Heart right ventricle (tissue), 16 donors: ENCODE results near the gene PHLDA3. TPM values are rescaled to one million over a fixed set of nuclear protein-coding genes. Genes with fewer than 3 reads are reported as not detected.
A peak's percentile ranks its signal among the peaks of the same experiment; 100 is the strongest.

Source experiments
- ATAC-seq, 8 donors: fragments of 200-7000 bp; cut with Tn5 transposase; one replicate each; pipeline ENCODE4 v1.9.1; 2020; ENCODE audit warnings: mild to moderate bottlenecking in 8 of 8, moderate library complexity in 8 of 8, moderate number of reproducible peaks in 1 of 8
- DNase-seq, 2 donors: peaks; one replicate each; pipeline ENCODE4 v3.0.0-alpha.2; 2020
- H3K27ac ChIP-seq, 10 donors: fragments of 200-600 bp; sonication (generic) in 2 of 10; one replicate each; pipeline versions ENCODE4 v1.5.0 to v1.8.0; 2020 to 2022; ENCODE audit warnings: mild to moderate bottlenecking in 3 of 10
- H3K27me3 ChIP-seq, 7 donors: fragments of 200-600 bp; one replicate each; pipeline ENCODE4 v1.8.0; 2021 to 2022; ENCODE audit warnings: mild to moderate bottlenecking in 2 of 7
- H3K36me3 ChIP-seq, 9 donors: fragments of 200-600 bp; sonication (generic) in 1 of 9; one replicate each; pipeline versions ENCODE4 v1.5.0 to v1.8.0; 2020 to 2022; ENCODE audit warnings: mild to moderate bottlenecking in 2 of 9
- H3K4me1 ChIP-seq, 9 donors: fragments of 200-600 bp; sonication (generic) in 1 of 9; one replicate each; pipeline versions ENCODE4 v1.5.0 to v1.8.0; 2020 to 2022; ENCODE audit warnings: mild to moderate bottlenecking in 4 of 9
- H3K4me3 ChIP-seq, 10 donors: fragments of 200-600 bp; sonication (generic) in 2 of 10; one replicate each; pipeline versions ENCODE4 v1.5.0 to v1.8.0; 2020 to 2022; ENCODE audit warnings: mild to moderate bottlenecking in 7 of 10, moderate library complexity in 2 of 10
- H3K9me3 ChIP-seq, 11 donors: fragments of 200-600 bp in 10 of 11; sonication (generic) in 2 of 11; one replicate each; pipeline versions ENCODE4 v1.5.0 to v1.8.0; 2013 to 2022; ENCODE audit warnings: mild to moderate bottlenecking in 2 of 11, control low read depth in 1 of 11, moderate library complexity in 1 of 11
- WGBS, 2 donors: extraction: QIAGEN DNeasy Blood & Tissue Kit; methylation state at CpG; one replicate each; pipeline ENCODE4 v1.1.7; 2013; ENCODE audit warnings: inconsistent platforms in 1 of 2; 5-methylcytosine and 5-hydroxymethylcytosine counted together
- intact Hi-C, 10 donors: fragments of 100-400 bp; cut with DNase I; formaldehyde crosslinking; loops; one replicate each; pipeline versions ENCODE4 v1.11.1 to v1.14.2; 2022
- polyA plus RNA-seq, 2 donors: library from polyadenylated mRNA; stranded (reverse); fragments of 200-250 nt; gene quantifications; one replicate each; pipeline ENCODE4 v1.2.3, GENCODE V29; 2013
- total RNA-seq, 10 donors: library from RNA; stranded (reverse); fragmentation: NEBNext Ultra II Directional in 3 of 10; extraction: Animal tissue kit (Norgen Biotek cat#: 25700) in 3 of 10; gene quantifications; one replicate each; pipeline versions ENCODE4 v1.2.1 to v1.2.4, GENCODE V29; 2021 to 2023
- TF ChIP-seq, protein P1 (sequence below), 9 donors: fragments of 200-600 bp; sonication (generic) in 2 of 9; IDR thresholded peaks; one replicate each; pipeline versions ENCODE4 v1.5.0 to v1.8.0; 2021 to 2022; ENCODE audit warnings: antibody characterized with exemption in 9 of 9, mild to moderate bottlenecking in 5 of 9, moderate library complexity in 1 of 9
- donor health status: Arrhythmogenic right ventricular cardiomyopathy.
- donor health status: ischemic (EF 13 %, LVEDD 7.1; RV severe dilation, severe dysfunction).
- donor health status: healthy with polysubstance abuse.
- donor health status: DM: no; HTN: yes; CAD: no.
- donor health status: DM: no; HTN: no; CAD: no.
- donor health status: ischemic (EF 25% LVEDD 6.9; RV normal size, moderate dysfunction).
- donor health status: ischemic (EF 25% LVEDD 5.7; RV mildly dilated, moderate dysfunction).
- donor health status: healthy.
- donor health status: DM: yes; HTN: yes; CAD: no.
- donor health status: Ischemic cardiomyopathy.
- donor health status: ischemic (EF 35%, LVEDD 5.7; RV mildly dilated, moderate dysfunction).
- donor health status: nonischemic (EF 11% LVEDD 7.7; RV severe dilation, severe dysfunction).
- donor health status: DM: yes; HTN: yes; CAD: no.
- donor health status: PGD.
- donor health status: ischemic (EF 29% LVEDD 5.4; RV normal size, mild dysfunction).
- donor health status: nonischemic (EF 23%, LVEDD 6.1; RV moderate dilation, normal function).

The PHLDA3 gene
- total and polyA plus RNA-seq, 12 donors, result 14.4 to 40.0 (median 23.6) TPM

GRCh38 chr1:201506092-201506491, 37.1 kb upstream of the PHLDA3 start:
- Histone ChIP-seq H3K4me1 (peaks cover 3 to 71% (median 63%) of the 10 kb centered on the region in 9 donors), H3K27ac (peak overlapping the region; percentile 27 to 98 (median 94)), H3K9me3 (no peaks in the 10 kb centered on the region), H3K4me3 (peak overlapping the region; percentile 50 to 89 (median 82)), H3K36me3 (peaks cover 0 to 6% (median 0%) of the 10 kb centered on the region in 9 donors), H3K27me3 (no peaks in the 10 kb centered on the region)
- intact Hi-C loops, result no loop called here
- 46 to 55% methylated on average over 3 of the region's 3 CpGs for WGBS, 2 donors
- ATAC-seq (no peak), DNase-seq (no peak)
- TF ChIP-seq, protein P1, sequence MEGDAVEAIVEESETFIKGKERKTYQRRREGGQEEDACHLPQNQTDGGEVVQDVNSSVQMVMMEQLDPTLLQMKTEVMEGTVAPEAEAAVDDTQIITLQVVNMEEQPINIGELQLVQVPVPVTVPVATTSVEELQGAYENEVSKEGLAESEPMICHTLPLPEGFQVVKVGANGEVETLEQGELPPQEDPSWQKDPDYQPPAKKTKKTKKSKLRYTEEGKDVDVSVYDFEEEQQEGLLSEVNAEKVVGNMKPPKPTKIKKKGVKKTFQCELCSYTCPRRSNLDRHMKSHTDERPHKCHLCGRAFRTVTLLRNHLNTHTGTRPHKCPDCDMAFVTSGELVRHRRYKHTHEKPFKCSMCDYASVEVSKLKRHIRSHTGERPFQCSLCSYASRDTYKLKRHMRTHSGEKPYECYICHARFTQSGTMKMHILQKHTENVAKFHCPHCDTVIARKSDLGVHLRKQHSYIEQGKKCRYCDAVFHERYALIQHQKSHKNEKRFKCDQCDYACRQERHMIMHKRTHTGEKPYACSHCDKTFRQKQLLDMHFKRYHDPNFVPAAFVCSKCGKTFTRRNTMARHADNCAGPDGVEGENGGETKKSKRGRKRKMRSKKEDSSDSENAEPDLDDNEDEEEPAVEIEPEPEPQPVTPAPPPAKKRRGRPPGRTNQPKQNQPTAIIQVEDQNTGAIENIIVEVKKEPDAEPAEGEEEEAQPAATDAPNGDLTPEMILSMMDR (IDR thresholded peaks at IDR 0.05), result no peak

DNA sequence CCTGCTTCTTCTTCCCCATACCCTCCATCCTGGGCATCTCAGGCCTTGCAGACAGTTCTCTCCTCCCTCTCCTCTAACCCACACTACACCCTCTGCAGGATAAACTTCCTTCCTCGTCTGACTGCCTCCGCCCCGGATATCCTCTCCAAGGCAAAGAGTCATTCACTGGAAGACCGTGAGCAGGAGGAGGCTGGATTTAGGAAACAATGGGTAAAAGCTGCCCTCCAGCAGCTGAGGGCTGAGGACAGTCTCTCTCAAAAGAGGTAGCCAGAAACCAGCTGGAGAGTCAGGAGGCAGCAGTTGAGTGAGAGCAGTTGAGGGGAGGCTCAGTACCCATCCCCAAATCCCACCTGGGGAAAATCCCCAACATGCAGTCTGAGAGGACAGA, 36.5 kb upstream of the PHLDA3 start:
- peaks cover 0 to 6% (median 0%) of the 10 kb centered on the region in 9 donors for H3K36me3 ChIP-seq

GRCh38 chr1:201504799-201505502, 36.0 kb upstream of the PHLDA3 start:
- Histone ChIP-seq H3K4me3 (peak overlapping the region in 7 of 10 donors; percentile 80 to 89 (median 83)), H3K4me1 (peaks cover 3 to 77% (median 73%) of the 10 kb centered on the region in 9 donors), H3K9me3 (no peaks in the 10 kb centered on the region), H3K36me3 (peaks cover 0 to 6% (median 0%) of the 10 kb centered on the region in 9 donors), H3K27me3 (no peaks in the 10 kb centered on the region), H3K27ac (peak overlapping the region in 8 of 10 donors; percentile 53 to 98 (median 94))
- DNase-seq, result no peak
- WGBS, 2 donors, result 88 to 91% methylated on average over 9 of the region's 9 CpGs
- intact Hi-C loops, result no loop called here
- no peak for ATAC-seq
- TF ChIP-seq, protein P1 (IDR thresholded peaks at IDR 0.05), result no peak

More for the DNA sequence above, 36.5 kb upstream of the PHLDA3 start:
- ATAC-seq (peak in 6 of 8 donors; percentile 18 to 53 (median 36)), DNase-seq (peak in 1 of 2 donors; percentile 57)
- peaks cover 3 to 71% (median 68%) of the 10 kb centered on the region in 9 donors for H3K4me1 ChIP-seq
- H3K27ac ChIP-seq, result peak overlapping the region in 9 of 10 donors; percentile 86 to 98 (median 94)
- WGBS, 2 donors, result 27 to 43% methylated on average over 4 of the region's 4 CpGs
- H3K27me3 ChIP-seq, result no peaks in the 10 kb centered on the region
- TF ChIP-seq, protein P1 (IDR thresholded peaks at IDR 0.05), result peak in 1 of 9 donors; percentile 16
- H3K4me3 ChIP-seq, result peak overlapping the region in 8 of 10 donors; percentile 75 to 89 (median 83)
- no peaks in the 10 kb centered on the region for H3K9me3 ChIP-seq
- intact Hi-C loops, result no loop called here

GRCh38 chr1:201504179-201504631, 35.2 kb upstream of the PHLDA3 start:
- H3K9me3 ChIP-seq, result no peaks in the 10 kb centered on the region
- H3K4me3 ChIP-seq, result peak overlapping the region in 5 of 10 donors; percentile 17 to 85 (median 24)
- intact Hi-C loops, result no loop called here
- H3K27ac ChIP-seq, result peak overlapping the region in 8 of 10 donors; percentile 53 to 98 (median 94)
- ATAC-seq, result no peak
- 61 to 64% methylated on average over 3 of the region's 3 CpGs for WGBS, 2 donors
- DNase-seq, result no peak
- peaks cover 0 to 6% (median 0%) of the 10 kb centered on the region in 9 donors for H3K36me3 ChIP-seq
- TF ChIP-seq, protein P1 (IDR thresholded peaks at IDR 0.05), result no peak
- no peaks in the 10 kb centered on the region for H3K27me3 ChIP-seq
- peaks cover 3 to 84% (median 78%) of the 10 kb centered on the region in 9 donors for H3K4me1 ChIP-seq
